ENCODE measurements around the gene MRPS7. TPM values are rescaled to one million over a fixed set of nuclear protein-coding genes. Genes with fewer than 3 reads are reported as not detected.

Gene MRPS7
- total RNA-seq, 1 donor from 2014 or later = 24.1 TPM

DNA sequence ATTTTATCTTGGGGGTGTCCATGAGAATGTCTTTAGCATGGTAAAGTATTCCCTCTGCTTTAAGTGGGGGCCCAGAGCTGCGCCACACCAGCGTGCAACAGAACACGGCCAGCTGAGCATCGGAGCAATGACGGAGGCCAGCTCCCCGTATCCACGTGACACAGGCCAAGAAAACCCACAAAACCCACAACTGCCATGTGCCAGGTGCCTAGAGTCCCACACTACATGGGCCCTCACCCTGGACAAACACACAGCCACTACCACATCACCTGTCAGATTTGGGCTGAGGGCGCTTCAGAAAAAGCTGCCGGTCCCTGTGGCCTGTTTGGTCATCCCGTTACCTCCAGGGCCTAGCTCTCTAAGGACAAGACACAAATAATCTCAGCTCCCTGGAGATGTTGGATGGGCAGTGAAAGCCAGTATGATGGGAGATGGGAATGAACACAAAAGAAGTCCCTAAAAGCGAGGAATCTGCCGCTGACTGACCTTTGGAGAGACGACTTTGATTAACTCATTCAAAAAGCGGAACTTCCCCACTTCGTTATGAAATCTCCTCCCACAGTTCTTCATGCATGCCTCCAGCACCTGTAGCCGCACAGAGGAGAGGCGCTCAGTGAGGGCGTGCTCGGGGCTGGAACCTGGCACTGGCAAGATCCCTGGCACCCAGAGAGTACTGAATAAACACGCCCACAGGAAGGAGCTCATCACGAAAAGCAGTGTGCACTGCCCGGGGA is 17.4 kb upstream of the MRPS7 start:
- Histone ChIP-seq H3K4me1 (peaks cover 0 to 1% of the 10 kb centered on the region in 2 donors), H3K27me3 (no peaks in the 10 kb centered on the region), H3K27ac (no peak overlapping the region), H3K36me3 (peaks cover 70 to 75% of the 10 kb centered on the region in 2 donors), H3K4me3 (no peak overlapping the region), H3K9me3 (no peaks in the 10 kb centered on the region)
- no peak for DNase-seq (ENCODE audit: low spot score in 2 of 2)
- TF ChIP-seq, protein P1, sequence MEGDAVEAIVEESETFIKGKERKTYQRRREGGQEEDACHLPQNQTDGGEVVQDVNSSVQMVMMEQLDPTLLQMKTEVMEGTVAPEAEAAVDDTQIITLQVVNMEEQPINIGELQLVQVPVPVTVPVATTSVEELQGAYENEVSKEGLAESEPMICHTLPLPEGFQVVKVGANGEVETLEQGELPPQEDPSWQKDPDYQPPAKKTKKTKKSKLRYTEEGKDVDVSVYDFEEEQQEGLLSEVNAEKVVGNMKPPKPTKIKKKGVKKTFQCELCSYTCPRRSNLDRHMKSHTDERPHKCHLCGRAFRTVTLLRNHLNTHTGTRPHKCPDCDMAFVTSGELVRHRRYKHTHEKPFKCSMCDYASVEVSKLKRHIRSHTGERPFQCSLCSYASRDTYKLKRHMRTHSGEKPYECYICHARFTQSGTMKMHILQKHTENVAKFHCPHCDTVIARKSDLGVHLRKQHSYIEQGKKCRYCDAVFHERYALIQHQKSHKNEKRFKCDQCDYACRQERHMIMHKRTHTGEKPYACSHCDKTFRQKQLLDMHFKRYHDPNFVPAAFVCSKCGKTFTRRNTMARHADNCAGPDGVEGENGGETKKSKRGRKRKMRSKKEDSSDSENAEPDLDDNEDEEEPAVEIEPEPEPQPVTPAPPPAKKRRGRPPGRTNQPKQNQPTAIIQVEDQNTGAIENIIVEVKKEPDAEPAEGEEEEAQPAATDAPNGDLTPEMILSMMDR (IDR thresholded peaks at IDR 0.05) = no peak
- intact Hi-C loops (cut with DNase I) = no loop called here

DNA sequence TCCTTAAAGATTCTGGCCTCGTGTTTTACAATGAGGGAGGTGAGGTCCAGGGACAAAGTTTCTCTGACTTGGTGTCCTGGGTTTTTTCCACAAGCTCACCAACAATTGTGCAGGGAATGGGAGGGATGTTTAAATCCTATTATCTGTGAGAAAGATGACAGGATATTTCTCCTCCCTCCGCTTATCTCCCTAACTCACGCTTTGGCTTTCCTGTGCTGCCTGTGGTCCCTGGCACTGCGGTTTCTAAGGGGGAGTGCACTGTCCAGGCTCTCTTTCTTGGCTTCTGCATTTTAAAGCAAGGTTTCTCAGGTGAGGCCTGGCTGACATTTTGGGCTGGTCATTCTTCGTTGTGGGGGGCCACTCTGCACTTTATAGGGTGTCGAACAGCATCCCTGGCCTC is 16.7 kb upstream of the MRPS7 start:
- Histone ChIP-seq H3K4me3 (no peak overlapping the region), H3K9me3 (no peaks in the 10 kb centered on the region), H3K4me1 (peaks cover 0 to 8% of the 10 kb centered on the region in 2 donors), H3K36me3 (peaks cover 64 to 68% of the 10 kb centered on the region in 2 donors), H3K27me3 (no peaks in the 10 kb centered on the region), H3K27ac (no peak overlapping the region)
- DNase-seq (ENCODE audit: low spot score in 2 of 2) = no peak
- TF ChIP-seq, protein P1 (IDR thresholded peaks at IDR 0.05) = no peak
- intact Hi-C loops (cut with DNase I) = no loop called here

GRCh38 chr17:75246404-75246803 is 15.3 kb upstream of the MRPS7 start:
- no peak for DNase-seq (ENCODE audit: low spot score in 2 of 2)
- no peak overlapping the region for H3K27ac ChIP-seq
- intact Hi-C loops (cut with DNase I) = no loop called here
- H3K4me1 ChIP-seq = peaks cover 0 to 13% of the 10 kb centered on the region in 2 donors
- peaks cover 50 to 54% of the 10 kb centered on the region in 2 donors for H3K36me3 ChIP-seq
- H3K4me3 ChIP-seq = no peak overlapping the region
- H3K27me3 ChIP-seq = no peaks in the 10 kb centered on the region
- H3K9me3 ChIP-seq = no peaks in the 10 kb centered on the region
- TF ChIP-seq, protein P1 (IDR thresholded peaks at IDR 0.05) = no peak

DNA sequence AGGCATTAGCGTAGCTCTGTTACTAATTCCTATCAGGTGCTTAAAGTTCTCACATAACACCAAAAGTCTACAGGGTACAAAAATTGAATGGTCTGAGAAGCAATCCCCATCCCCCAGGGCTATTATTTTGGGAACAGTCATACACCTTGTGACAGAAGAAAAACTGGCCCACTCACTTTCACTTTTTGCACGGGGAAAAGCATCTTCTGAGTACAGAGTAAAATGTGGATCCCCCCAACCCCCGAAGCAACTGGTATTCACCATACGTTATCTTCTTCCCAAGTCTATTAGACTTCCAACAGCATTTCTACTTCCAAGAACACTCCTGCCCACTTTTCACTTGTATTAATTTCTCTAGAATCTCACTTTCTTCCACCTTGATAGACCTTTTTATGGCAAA is 12.1 kb upstream of the MRPS7 start:
- intact Hi-C loops (cut with DNase I) = no loop called here
- Histone ChIP-seq H3K9me3 (no peaks in the 10 kb centered on the region), H3K36me3 (peaks cover 20 to 23% of the 10 kb centered on the region in 2 donors), H3K4me1 (peaks cover 0 to 13% of the 10 kb centered on the region in 2 donors), H3K27me3 (no peaks in the 10 kb centered on the region), H3K27ac (peak overlapping the region; percentile 64 to 81), H3K4me3 (peak overlapping the region in 1 of 2 donors; percentile 45)
- TF ChIP-seq, protein P1 (IDR thresholded peaks at IDR 0.05) = no peak
- DNase-seq (ENCODE audit: low spot score in 2 of 2) = no peak

DNA sequence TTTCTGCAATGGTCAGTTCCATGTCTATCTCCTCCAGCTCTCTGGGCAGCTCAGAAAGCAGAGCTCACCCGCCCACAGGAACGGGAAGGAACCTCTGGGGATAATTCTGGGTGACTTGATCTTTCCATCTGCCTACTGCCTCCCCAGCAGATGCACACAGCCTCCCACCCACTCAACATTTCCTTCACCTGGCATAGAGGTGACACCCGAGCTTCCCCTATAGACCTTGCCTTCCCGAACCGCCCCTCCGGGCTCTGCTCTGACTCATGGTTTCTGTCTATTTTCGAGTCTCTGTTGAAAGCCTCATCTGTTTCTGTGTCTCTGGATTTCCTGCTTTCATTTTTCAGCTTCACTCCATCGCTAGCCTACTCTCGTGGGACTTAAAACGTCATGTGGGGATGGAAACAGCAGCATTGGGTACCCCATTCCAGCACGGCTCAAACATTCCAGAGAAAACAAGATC is 11.6 kb upstream of the MRPS7 start:
- Histone ChIP-seq H3K9me3 (no peaks in the 10 kb centered on the region), H3K27ac (peak overlapping the region; percentile 64 to 81), H3K27me3 (no peaks in the 10 kb centered on the region), H3K4me3 (peak overlapping the region in 1 of 2 donors; percentile 45), H3K4me1 (peaks cover 0 to 13% of the 10 kb centered on the region in 2 donors), H3K36me3 (peaks cover 15 to 18% of the 10 kb centered on the region in 2 donors)
- TF ChIP-seq, protein P1 (IDR thresholded peaks at IDR 0.05) = no peak
- intact Hi-C loops (cut with DNase I) = no loop called here
- DNase-seq (ENCODE audit: low spot score in 2 of 2) = peak in 1 of 2 donors; percentile 81

Measured in ascending aorta (tissue), 2 donors.